ENCODE data around the gene SFXN3.

SFXN3 gene

DNA sequence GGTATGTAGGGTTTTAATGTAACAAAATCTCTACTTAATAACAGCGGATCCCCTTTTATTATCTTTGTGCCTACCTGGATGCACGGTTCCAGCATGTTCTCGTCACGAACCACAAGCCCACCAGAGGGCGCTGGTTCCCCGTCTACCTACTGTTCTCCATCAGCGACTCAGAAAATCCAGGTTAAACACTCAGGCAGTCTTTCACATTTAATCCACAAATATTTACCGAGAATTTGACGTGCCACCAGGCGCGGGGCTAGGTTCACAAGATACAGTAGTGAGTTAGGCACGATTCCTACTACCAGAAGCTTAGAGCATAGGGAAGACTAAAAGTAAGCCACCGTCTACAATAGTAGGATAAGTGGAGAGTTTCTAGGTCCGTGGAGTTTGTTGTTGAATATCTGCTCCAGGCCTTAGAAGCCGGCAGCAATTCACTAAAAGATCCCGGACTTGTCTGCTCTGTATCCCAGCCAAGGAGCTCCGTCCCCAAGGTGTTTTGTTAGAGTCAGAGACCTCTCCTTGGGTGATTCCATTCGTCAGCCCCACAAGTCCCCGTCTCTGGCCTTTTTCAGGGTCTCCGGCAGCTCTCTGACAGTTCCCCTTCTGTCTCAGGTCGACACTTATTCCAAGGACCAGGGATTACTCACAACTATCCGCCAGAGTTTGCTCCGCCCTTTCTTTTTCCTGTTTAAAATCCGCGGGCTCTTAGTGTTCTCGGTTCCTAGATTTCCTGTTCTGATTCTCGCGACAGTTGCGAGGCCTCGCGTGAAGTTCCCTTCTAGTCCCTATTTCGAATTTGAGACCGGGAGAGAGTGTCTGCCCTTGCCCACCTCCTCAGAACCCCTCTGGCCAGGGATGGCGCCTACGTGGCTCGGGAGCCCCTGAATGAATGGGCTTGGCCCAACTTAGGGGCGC, 29.3 kb downstream of the SFXN3 start:
- peak; percentile 97 for DNase-seq (ENCODE audit: low spot score)

DNA sequence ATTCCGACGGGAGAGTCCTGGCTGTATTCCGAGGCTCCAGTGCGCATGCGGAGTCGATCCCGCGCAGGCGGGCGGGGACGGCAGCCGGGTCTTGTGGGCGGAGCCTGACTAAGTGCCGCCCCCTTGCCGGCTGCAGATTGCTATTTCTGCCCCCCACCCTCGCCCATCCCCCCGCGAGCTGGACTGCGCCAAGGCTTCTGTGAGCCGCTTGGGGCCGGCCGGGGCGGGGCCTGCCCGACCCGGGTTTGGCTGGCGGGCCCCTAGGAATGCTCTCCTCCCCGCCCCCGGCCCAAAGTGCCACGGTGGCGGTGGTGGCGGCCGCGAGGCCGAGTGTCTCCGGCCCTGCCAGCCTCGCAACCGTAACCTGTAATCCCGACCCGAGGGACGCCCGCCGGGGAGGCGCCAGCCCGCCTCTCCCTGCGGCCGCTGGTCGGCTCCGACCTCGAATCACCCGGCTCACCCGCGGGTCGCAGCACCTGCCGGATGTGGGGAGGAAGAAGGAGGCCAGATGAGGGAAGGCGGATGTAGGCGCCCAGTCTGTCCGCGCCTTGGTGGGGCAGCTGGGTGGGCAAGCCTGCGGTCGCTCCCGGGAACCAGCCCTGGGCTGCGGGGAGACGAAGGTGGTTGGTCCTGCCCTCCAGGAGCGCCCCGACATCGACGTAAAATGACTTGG, 30.1 kb downstream of the SFXN3 start:
- peak; percentile 89 for DNase-seq (ENCODE audit: low spot score)

DNA sequence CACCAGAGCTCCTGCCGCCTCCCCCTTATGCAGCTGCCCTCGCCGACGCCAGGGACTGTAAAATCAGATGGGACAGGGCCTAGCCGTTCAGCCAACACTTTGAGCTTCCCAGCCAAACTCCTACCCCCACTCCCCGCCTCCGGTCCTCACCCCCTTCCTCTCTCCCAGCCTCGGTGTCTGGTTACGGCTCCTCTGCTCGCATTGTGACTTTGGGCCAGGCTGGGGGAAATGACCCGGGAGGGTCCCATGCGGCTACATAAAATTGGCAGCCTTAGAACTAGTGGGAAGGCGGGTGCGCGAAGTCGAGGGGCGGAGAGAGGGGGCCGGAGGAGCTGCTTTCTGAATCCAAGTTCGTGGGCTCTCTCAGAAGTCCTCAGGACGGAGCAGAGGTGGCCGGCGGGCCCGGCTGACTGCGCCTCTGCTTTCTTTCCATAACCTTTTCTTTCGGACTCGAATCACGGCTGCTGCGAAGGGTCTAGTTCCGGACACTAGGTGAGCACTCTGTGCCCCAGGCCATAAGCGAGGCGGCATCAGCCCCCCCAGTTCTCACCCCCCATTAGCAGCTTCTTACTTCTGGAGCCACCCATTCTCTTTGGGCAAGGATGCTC, 30.7 kb downstream of the SFXN3 start, which contains the start of gene KAZALD1:
Gene KAZALD1 (plus strand): TSS at position 366 of the 608 bp plus-strand sequence. CDS start 604 bp downstream, outside the sequence.
- DNase-seq (ENCODE audit: low spot score) = peak; percentile 62

DNA sequence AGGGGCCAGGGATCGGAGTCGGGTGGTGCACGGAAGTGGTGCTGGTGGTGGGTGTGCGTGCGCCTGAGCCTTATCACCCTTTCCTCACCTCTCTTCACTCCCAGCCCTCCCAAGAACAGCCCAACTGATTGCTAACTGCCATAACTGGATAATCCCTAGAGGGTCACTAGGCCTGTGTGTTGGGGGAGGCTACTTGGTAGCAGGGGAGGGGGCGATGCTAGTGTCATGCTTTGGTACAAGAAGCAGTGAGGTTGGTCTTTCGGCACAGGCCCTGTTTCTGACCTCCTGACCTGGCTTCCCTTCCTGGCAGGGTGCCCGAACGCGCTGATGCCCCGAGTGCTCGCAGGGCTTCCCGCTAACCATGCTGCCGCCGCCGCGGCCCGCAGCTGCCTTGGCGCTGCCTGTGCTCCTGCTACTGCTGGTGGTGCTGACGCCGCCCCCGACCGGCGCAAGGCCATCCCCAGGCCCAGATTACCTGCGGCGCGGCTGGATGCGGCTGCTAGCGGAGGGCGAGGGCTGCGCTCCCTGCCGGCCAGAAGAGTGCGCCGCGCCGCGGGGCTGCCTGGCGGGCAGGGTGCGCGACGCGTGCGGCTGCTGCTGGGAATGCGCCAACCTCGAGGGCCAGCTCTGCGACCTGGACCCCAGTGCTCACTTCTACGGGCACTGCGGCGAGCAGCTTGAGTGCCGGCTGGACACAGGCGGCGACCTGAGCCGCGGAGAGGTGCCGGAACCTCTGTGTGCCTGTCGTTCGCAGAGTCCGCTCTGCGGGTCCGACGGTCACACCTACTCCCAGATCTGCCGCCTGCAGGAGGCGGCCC, 31.4 kb downstream of the SFXN3 start:
- peak; percentile 36 for DNase-seq (ENCODE audit: low spot score)

DNA sequence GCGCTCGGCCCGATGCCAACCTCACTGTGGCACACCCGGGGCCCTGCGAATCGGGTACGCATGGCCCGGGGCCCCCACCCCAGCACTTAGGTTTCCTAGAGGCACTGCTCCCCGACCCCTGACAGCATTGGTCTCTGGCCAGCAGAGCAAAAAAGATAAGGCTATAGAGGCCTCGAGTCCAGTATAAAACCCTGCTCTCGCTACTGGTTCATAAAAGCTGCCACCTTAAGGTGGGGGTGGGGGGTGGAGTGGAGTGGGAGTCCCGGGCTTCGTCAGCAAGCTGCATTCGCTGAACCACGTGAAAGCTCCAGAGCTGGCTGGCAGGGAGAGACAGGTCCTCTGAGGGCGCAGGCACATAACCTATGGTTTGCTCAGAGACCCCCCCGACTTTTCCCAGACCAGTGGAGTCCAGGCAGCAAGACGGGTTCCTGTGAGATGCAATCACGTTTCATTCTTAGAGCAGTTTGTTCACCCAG, 32.1 kb downstream of the SFXN3 start:
- no peak for DNase-seq (ENCODE audit: low spot score)

DNA sequence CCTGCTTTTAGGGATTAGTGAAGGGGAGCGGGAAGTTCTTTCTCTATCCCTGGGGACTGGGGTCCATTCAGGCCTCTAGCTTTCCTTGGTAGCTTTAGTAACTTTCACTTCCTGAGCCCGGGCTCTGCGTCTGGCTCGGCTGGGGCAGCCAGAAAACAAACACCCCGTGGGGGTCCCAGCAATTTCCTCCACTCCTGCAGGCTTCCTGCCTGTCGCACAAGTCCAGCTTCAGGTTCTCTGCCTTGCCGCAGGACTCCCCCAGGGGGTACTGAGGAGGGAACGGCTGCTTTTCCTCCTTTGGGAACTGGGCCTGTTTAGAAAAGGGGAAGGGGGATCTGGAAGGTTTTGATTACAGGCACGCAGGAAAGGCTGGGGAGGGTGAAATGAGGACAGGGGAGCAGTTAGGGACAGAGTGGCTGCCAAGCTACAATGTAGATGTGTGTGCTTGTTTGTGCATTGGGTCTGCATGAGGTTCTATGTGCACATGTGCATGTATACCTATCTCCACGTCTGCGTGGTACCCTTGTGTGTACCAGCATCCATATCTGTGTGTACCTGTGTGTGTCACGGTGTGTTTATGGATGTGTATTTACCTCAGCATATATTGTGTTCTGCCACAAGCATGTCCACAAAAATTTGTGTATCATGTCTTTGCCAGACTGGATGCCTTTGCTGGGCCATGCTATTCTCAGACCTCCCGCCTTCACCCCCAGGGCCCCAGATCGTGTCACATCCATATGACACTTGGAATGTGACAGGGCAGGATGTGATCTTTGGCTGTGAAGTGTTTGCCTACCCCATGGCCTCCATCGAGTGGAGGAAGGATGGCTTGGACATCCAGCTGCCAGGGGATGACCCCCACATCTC, 32.7 kb downstream of the SFXN3 start:
- no peak for DNase-seq (ENCODE audit: low spot score)

DNA sequence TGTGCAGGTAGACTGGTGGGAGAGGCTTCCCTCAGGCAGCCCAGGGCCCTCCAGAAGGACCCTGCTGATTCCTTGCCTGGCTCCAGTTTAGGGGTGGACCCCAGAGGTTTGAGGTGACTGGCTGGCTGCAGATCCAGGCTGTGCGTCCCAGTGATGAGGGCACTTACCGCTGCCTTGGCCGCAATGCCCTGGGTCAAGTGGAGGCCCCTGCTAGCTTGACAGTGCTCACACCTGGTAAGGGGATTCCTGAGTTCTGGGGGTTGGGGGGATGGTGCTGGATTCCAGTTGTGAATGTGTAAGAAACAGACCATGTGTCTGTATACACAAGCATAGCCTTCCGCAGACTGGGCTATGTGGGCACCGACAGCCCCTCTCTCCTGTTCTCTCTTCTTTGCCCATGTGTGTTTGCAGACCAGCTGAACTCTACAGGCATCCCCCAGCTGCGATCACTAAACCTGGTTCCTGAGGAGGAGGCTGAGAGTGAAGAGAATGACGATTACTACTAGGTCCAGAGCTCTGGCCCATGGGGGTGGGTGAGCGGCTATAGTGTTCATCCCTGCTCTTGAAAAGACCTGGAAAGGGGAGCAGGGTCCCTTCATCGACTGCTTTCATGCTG, 33.5 kb downstream of the SFXN3 start:
- no peak for DNase-seq (ENCODE audit: low spot score)

DNA sequence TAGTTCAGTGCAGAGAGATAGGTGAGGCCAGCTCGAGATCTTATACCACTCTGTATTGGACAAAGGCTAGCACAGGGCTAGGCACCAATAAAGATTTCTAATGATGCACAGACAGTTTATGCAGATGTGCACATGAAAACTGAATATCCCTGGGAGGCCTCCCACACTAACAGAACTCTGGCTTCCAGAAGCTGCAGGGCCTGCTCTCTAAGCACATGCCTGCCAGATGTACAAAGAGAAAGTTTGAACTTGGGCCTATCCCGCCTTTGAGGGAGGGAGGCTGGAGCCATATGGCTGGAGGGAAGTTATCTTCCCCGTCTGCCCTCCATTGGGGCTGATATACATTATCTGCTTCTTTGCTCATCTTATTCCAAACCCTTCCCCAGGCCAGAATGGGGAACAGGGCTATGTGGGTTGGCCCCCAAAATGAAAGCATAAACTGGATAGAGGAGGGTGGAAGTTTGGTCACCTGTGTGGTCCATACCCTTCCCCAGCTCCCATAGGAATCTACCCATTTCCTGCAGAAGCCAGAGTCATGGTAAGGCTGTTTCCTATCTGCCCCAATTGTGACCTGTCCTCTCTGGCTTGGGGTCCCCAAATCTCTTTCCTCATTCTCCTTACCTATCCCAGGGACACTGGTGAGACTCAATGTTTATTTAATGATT, 34.6 kb downstream of the SFXN3 start:
- no peak for DNase-seq (ENCODE audit: low spot score)

DNA sequence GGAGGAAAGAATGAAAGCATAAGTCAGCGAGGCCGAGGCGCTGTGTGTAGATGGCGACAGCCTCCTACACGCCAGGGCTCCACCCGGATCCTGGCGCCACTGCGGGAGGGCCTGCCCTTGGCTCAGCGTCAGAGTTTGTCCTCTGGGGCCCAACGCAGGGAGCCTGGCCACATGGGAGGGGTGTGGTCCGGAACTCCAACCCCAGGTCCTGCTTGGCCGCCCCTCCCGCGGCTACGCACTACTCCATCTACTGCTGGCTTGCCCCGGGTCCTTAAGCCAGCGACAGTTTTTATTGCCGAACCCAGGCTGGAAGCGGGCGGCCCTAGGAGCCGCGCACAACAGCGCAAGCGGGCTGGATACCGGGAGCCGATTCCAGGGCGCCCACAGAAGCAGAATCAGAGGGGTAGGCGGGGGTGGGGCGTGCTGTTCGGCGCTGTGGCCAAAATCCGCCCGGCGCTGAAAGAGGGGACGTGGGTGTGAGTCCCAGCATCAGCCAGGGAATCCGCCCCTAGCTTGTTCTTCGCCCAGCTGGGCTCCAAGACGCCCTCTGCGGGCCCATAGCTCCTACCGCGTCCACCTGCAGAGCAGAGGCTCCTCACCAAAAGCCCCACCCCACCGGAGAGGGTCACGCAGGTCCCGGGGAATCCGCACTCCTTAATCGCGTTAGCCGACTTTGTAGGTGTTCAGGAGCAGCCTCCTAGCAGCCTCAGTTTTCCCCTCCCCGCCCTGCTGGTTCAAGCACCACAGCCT, 35.3 kb downstream of the SFXN3 start:
- peak; percentile 69 for DNase-seq (ENCODE audit: low spot score)

DNA sequence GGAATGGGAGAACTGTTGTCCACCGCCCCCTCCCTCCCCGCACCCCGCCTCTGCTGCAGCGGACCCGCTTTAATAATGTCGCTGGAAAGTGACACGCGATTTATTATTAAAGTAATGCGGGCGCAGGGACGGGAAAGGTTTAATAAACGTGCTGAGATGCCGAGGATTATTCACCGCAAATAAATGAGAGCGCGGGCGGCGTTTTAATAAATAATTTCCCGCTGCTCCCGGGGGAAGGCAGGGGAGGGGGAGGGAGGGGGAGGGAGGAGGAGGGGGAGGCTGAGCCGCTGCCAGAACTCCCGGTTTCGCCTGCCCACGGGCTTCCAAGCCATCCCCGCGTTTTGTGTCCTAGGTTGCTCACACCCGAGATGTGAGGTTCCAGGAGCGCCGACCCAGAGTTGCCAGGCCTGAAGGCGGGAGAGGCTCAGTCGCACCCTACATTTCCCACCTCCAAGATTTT, 35.9 kb downstream of the SFXN3 start:
- DNase-seq (ENCODE audit: low spot score) = no peak

DNA sequence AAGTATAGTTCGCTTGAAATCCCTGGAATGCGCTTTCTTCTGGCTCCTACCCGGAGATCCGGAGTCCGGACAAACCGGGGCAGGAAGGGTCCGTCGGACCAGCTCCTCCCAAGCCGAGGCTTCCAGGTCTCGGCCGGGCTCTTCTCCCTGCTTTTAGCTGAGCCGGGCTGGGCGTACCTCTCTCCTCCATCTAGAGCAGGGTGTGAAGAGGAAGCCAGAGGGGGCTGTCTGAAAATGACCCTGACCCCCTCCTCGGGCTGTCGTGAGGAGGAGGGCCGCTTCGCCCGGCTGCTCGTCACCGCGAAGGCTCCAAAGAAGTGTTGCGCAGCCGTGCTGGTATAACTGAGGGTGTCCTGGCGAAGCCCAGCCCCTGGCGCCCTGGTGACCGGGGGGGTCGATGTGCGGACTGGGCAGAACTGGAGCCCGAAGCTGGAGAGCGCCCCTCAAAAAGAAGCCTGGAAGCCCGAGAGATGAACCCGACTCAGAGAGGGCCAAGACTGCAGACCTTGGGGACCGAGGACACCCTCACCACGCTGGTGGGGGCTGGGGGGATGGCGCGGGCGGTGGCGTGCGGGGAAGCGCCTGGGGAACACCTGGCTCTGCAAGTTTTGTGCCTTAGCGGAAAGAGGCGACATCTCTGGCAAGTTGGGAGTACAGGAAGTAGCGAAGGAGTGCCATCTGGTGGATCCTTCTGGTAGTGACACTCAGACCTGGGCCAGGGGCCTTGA, 36.5 kb downstream of the SFXN3 start:
- peak; percentile 87 for DNase-seq (ENCODE audit: low spot score)

DNA sequence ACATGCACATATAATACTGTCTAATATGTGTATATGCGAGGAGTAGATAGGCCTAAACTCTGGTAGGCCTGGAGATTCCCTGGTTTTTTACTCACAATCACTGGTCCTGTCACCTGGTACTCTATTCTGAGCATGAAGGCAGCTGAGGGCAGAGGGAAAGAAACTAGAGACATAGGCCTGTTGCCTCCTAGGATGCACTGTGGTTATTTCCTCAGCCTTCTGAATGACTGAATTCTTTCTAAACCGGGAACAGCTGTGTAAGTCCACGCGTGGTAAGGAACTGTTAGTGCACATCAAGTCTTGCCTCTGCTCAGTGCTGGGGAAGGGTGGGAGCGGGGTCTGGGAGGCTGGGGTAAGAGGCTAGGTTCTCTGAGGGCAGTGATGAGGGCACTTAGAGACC, 38.4 kb downstream of the SFXN3 start:
- no peak for DNase-seq (ENCODE audit: low spot score)

DNA sequence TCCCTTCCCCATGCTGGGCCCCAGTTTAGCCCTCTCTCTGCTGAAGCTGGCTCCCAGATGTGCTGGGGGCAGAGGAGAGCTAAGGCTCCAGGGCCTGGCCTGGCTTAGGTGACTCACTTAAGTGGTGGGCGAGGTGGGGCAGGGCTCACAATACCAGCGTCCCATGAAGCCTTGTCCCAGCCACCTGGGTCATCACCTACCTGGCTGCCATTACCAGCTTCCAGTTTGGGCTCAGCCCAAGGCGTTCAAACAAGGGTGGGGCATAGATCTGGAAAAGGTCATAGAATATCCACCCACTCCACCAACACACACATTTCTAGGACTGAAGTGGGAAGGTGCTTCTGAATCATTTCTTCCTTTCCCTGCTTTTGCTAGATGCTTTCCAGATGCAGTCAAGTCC, 39.1 kb downstream of the SFXN3 start:
- no peak for DNase-seq (ENCODE audit: low spot score)

DNA sequence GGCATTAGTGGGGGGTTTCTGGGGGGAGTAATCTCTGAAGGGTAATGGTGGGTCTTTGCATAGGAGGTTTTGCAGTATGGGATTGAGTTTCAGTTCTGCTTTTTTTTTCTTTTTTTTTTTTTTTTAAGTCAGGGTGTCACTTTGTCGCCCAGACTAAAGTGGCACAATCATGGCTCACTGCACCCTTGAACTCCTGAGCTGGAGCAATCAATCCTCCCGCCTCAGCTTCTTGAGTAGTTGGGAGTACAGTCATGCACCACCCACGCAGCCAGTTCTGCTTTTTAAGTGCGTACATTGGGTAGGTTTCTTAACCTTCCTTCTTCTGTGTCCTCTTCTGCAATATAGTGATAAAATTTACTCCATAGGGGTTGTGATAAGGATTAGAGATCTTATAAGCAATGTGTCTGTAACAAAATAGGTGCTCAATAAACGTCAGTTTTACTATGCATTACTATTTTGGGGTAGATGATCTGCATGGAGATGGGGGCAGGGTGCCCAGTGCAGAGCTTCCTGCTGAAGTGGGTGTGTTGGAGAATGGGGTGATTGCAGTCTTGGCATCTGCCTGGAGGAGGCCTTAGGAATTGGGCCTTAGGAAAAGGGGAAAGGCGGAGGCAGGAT, 40.3 kb downstream of the SFXN3 start:
- DNase-seq (ENCODE audit: low spot score) = no peak

DNA sequence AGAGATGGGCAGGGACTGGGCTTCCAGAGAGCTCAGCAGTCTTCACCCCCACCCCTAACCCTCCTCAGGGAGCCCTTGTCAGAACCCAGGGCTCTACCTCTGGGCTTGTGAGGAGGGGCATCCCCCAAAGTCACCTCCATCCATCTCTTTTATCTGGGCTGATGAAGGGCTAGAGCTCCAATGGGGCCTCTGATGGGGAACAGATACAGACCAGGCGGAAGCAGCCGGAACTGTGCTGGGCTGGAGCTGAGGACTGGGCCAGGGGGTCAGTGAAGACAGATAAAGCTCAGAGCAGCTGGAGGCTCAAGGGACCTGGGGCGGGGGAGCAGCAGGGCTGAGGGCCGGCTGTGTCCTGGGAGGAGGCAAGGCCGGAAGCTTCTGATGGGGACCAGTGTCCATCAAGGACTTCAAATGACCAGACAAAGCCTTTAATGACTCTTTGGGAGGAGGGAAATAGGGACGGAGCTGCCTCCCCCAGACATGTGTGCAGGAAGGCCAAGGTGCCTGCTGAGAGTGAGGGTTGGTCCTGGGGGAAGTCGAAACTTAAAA, 40.9 kb downstream of the SFXN3 start:
- DNase-seq (ENCODE audit: low spot score) = no peak

DNA sequence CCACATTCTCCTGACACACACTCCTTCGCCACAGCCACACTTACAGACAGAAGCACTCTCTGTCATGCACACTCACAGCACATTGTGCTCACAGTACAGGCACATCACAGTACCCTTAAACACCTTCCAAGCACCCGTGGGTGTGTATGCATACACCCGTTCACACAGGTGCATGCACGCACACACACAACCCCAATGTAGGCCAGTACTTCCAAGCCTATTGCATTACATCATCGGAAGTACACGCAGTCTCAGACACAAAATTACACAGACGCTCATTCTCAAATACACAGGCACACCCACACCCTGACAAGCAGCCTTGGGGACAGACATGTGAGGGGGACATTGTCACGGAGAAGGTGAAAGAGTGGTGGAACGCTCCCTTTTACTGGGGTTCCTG, 41.9 kb downstream of the SFXN3 start:
- DNase-seq (ENCODE audit: low spot score) = no peak

DNA sequence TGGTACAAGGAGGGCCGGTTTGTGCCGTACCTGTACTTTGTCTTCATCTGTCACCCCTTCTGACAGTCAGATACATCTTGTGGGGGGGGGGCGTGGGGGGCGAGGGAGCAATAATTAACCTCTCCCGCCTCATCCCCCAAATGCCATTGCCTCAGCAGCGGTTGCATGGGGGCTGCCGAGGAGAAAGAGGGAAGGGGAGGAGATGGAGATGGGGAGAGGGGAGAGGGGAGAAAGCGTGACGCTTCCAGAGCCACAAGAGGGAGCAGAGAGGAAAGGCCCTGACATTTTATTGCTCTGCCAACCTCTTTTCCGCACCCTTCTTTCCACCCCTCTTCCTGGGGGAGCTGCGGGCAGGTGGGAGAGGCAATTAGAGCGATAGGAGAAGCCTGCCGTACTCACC, 42.6 kb downstream of the SFXN3 start:
- no peak for DNase-seq (ENCODE audit: low spot score)

DNA sequence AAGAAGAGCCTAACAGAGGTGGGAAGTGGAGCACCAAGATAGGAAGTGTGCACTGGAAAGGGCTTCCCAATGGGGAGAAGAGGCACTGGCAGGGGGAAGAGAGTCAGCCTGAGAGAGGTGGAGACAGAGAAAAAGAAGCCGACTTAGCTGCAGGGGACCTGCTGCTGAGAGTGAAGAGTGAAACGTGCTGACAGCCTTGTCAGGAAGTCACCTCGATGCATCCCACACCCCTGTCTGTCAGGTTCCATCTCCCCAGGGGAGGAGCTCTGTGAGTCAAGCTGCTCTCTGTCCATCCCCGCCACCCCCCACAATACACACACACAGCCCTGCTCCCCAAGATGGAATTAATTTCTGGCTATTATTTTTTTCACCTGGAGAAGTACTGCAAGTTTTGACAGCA, 44.7 kb downstream of the SFXN3 start:
- DNase-seq (ENCODE audit: low spot score) = no peak
